SK-N-DZ (cell line): ENCODE data around the gene RNASE9.
A peak's percentile ranks its signal among the peaks of the same experiment; 100 is the strongest.
"Not testable (repeated sequence)": the region's sequence is repeated elsewhere in the genome, so short reads cannot be mapped to it uniquely, and the experiment has no call there.

Experiments used
- DNase-seq: peaks from one replicate; pipeline ENCODE4 v3.0.0-alpha.2; 2015; ENCODE audit warnings: low spot score

Gene RNASE9

DNA sequence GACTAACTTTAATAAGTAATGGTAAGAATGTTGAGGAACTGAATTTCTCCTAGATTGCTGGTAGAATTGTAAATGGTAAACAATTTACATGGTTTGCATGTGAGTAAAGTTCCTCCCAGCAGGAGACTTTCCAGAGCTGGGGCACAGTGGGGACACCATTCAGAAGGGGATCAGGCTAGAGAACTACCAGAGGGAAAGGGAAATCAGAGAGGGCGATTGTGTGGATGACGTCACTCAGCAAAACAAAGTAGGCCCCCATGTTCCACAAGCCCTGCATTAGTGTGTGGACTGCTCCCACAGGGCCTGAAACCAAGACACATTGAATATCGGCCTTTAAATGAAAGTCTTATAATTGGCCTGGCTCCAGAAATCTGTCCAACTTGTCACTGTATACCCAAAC, 17.5 kb upstream of the RNASE9 start:
- DNase-seq: no peak

DNA sequence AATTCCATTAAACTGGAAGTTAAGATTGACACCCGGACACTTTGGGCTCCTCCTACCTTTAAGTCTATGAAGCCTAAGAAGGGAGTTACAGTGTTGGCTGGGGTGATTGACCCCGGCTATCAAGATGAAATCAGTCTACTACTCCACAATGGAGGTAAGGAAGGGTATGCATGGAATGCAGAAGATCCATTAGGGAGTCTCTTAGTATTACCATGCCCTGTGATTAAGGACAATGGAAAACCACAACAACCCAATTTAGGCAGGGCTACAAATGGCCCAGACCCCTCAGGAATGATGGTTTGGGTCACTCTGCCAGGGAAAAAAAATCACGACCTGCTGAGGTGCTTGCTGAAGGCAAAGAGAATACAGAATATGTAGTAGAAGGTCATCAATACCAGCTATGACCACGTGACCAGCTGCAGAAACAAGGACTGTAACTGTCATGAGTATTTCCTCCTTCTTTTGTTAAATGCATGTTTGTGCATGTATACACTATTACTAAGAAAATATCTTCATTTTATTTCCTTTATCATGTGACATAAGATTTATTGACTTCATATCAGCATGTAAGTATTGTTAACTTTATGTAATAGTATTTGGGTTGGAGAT, 11.6 kb upstream of the RNASE9 start:
- DNase-seq: not testable (repeated sequence)

DNA sequence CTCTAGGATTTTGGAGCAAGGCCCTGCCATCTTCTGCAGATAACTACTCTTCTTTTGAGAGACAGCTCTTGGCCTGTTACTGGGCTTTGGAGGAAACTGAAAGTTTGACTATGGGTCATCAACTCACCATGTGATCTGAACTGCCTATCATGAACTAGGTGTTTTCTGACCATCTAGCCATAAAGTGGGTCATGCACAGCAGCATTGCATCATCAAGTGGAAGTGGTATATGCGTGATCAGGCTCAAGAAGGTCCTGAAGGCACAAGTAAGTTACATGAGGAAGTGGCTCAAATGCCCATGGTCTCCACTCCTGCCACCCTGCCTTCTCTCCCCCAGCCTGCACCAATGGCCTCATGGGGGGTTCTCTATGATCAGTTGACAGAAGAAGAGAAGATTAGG, 9.9 kb upstream of the RNASE9 start:
- DNase-seq: not testable (repeated sequence)

DNA sequence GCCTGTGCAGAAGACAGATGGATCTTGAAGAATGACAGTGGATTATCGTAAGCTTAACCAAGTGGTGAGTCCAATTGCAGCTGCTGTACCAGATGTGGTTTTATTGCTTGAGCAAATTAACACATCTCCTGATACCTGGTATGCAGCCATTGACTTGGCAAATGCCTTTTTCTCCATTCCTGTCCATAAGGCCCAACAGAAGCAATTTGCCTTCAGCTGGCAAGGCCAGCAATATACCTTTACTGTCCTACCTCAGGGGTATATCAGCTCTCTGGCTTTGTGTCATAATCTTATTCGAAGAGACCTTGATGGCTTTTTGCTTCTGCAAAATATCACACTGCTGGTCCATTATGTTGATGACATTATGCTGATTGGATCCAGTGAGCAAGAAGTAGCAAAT, 9.0 kb upstream of the RNASE9 start:
- DNase-seq: not testable (repeated sequence)

DNA sequence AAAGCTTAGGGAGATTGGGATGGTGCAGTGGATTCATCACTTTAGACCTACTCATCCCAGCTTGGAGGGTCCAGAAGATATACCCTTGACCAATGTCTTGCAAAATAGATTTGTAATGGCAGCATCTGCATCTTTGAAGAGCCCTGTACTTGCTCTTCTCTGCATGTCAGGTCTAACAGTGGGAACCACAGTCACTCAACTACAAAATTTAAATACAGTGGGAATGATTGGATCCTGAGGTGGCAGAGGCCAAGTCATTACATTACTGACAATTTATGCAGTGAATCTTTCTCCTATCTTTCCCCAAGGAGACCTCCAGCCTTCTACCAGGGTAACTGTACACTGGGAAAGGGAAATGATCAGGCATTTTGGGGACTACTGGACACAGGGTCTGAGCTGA, 8.2 kb upstream of the RNASE9 start:
- DNase-seq: no peak

- no peak for DNase-seq
These were observed 7.5 kb upstream of the RNASE9 start for GRCh38 chr14:20568393-20568792.

DNA sequence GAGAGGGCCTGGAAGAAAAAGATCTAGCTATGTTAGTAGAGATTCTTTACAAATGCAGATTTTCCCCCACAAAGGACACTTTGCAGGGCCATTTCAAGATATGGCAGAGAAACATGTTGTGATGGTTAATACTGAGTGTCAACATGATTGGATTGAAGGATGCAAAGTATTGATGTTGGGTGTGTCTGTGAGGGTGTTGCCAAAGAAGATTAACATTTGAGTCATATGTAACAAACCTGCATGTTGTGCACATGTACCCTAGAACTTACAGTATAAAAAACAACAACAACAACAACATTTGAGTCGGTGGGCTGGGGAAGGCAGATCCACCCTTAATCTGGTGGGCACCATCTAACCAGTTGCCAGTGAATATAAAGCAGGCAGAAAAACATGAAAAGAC, 6.4 kb upstream of the RNASE9 start:
- not testable (repeated sequence) for DNase-seq

DNA sequence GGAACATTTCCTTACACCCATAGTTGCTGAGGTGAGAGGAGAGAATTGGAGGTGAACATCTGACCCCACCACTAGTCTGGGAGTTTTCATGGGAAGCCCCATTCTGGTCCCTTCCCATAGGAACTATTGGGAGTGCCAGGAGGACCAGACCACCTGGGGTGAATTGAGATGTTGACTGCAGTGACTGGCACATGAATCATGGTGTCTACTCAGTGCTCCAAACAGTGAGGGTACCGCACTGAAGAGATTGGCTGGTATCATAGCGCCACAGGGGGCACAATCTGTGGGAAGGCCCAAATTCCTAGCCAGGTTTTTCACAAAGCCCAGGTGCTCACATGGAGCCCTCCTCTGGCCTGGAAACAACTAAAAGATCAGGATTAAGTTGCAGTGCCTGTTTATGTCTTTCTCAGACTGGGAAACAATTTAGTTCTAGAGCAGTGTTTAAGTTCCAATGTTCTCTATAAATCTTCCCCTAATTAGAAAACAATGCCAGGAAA, 3.7 kb upstream of the RNASE9 start:
- DNase-seq: no peak

GRCh38 chr14:20563971-20564370, 3.1 kb upstream of the RNASE9 start:
- no peak for DNase-seq

GRCh38 chr14:20559461-20559904, 1.4 kb downstream of the RNASE9 start:
- no peak for DNase-seq

DNA sequence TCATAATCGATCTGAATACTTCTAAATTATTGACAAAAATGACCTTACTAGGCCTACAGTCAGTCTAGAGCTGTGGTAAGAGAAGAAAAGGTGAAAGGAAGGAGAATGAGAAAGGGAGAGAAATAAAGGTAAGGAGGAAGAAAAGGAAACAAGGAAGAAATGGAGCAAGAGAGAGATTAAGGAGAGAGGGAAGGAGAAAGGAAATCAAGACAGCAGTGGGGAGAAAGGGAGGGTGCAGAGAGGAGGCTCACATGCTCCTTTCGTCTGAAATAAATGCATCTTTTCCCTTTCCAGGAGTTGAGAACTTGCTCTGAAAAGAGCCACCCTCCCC, 3.7 kb downstream of the RNASE9 start:
- DNase-seq: no peak

- DNase-seq: no peak
These were observed 4.2 kb downstream of the RNASE9 start for GRCh38 chr14:20556500-20557211.

DNA sequence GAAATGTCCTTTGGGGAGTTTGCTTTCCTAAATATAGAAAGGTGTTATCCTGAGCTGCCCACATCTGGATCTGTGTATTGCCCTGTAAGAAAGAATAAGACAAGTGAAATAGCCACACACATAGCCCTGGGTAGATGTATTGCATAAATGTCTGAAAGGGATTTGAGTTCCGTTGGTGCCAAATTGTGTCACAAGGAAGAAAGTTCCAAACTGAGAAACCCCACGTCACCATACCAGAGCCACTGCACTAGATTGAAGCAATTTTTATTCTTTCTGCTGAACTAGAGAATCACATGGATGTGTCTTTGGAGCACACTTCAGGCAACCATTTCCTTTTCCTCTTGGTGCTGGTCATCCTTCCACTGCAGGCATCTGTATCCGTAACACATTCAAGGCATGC, 5.0 kb downstream of the RNASE9 start:
- DNase-seq: no peak

GRCh38 chr14:20553024-20553423, 7.8 kb downstream of the RNASE9 start:
- DNase-seq: no peak

GRCh38 chr14:20551606-20552005, 9.2 kb downstream of the RNASE9 start:
- DNase-seq: no peak

GRCh38 chr14:20550926-20551325, 9.9 kb downstream of the RNASE9 start:
- no peak for DNase-seq

DNA sequence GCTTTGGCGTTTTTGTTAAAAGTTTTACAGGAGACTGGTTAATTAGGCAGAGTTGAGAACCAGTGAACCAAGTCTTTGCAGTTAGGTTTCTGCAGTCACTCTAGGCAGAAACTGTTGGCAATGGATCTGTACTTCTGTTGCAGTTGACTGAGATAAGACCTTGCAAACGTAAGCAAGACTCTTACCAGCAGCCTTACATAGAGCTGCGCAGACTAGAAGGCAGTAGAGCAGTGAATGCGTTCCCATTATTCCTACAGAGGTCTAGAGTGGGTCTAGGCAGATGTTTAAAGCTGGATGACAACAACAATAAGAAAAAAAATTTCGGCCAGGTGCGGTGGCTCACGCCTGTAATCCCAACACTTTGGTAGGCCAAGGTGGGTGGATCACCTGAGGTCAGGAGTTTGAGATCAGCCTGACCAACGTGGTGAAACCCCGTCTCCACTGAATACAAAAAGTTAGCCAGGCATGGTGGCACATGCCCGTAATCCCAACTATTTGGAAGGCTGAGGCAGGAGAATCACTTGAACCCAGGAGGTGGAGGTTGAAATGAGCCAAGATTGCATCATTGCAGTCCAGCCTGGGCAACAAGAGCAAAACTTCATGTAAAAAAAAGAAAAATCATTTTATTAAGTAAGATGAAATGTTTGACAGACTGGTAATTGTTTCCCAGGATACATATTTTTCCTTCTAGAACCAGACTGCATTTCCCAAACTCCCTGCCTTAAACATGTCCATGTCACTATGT, 12.3 kb downstream of the RNASE9 start:
- DNase-seq: no peak

DNA sequence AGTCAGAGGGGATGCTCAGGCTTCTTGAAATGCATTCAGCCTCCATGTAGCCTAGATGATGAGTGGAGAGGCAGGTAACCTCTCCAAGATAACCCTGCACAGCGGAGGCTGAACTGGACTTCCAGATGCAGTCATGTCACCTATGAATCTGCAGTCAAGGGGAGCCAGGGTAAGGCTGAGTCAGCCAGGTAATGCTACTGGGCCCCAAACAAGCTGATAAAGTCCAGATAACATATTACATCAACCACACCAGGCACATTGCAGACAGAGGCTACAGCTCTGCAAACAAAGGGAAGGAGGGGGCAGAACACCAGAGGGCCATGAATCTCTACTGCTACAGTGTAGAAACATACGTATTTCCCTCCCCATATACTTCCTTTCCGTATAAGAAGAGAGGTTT, 14.0 kb downstream of the RNASE9 start:
- no peak for DNase-seq

GRCh38 chr14:20539906-20540305, 20.9 kb downstream of the RNASE9 start:
- DNase-seq: peak; percentile 20

GRCh38 chr14:20530771-20531571, 29.9 kb downstream of the RNASE9 start:
- peak; percentile 60 for DNase-seq

DNA sequence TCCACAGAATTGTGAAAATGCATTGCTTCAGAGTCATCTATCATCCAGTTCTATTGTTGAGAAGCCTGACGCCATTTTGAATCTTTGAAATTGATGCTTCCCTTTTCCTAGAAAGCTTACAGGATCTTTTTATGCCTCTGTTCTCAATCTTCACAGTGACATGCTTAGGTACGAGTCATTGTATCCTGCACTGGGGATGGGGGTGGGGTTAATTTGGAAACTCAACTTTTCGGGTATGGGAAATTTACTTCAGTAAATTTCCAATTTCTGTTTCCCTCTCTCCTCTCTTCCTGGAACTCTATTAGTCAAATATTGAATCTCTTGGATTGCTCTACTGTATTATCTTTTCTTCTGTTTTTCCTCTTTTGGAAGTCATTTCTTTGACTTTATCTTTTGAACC, 31.0 kb downstream of the RNASE9 start:
- no peak for DNase-seq

DNA sequence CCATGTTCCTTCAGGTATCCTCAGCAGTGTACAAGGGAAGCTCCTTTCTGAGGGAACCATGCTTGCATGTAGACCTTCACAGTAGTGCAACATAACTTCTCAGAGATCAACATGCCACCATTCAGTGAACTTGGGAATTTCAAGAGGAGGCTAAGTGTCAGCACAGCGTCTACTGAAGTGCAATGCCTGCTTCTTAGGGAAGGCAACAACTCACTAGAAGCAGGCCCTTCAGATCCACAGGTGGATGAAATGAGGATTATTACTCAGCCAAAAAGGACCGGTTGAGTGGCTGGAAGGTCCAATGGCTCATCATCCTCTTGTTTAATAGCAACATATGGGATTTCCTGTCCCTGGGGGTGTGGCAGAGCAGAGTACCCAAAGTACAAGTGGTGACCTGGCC, 36.8 kb downstream of the RNASE9 start:
- DNase-seq: no peak
